ENCODE measurements around the gene DPP7. TPM values are rescaled to one million over a fixed set of nuclear protein-coding genes. Genes with fewer than 3 reads are reported as not detected.
A peak's percentile ranks its signal among the peaks of the same experiment; 100 is the strongest.
"Not testable (repeated sequence)": the region's sequence is repeated elsewhere in the genome, so short reads cannot be mapped to it uniquely, and the experiment has no call there.

DPP7 gene
- polyA plus RNA-seq, 4 donors = 9.7 to 41.8 (median 18.2) TPM

GRCh38 chr9:137077010-137077747 is 37.4 kb downstream of the DPP7 start, which contains the start of gene UAP1L1:
UAP1L1 (plus strand) TSS chr9:137077517; CDS start chr9:137077533, 16 bp downstream.
- no peak for DNase-seq (ENCODE audit: low read depth in 4 of 4, low spot score in 3 of 4)

- no peak for DNase-seq (ENCODE audit: low read depth in 4 of 4, low spot score in 3 of 4)
These were observed 37.9 kb downstream of the DPP7 start for GRCh38 chr9:137076636-137077009.

GRCh38 chr9:137075275-137075775 is 39.2 kb downstream of the DPP7 start:
- no peak for DNase-seq (ENCODE audit: low read depth in 4 of 4, low spot score in 3 of 4)

- DNase-seq (ENCODE audit: low read depth in 4 of 4, low spot score in 3 of 4) = no peak
These were observed 39.8 kb downstream of the DPP7 start for GRCh38 chr9:137074657-137075274.

GRCh38 chr9:137073992-137074399 is 40.5 kb downstream of the DPP7 start:
- no peak for DNase-seq (ENCODE audit: low read depth in 4 of 4, low spot score in 3 of 4)

- no peak for DNase-seq (ENCODE audit: low read depth in 4 of 4, low spot score in 3 of 4)
These were observed 43.3 kb downstream of the DPP7 start for GRCh38 chr9:137071282-137071681.

- no peak for DNase-seq (ENCODE audit: low read depth in 4 of 4, low spot score in 3 of 4)
These were observed 43.6 kb downstream of the DPP7 start for GRCh38 chr9:137070906-137071275.

- peak; percentile 64 to 78 (median 74) for DNase-seq (ENCODE audit: low read depth in 4 of 4, low spot score in 3 of 4)
These were observed 44.2 kb downstream of the DPP7 start, which contains the start of gene SAPCD2 for GRCh38 chr9:137070201-137070905. SAPCD2 (minus strand) TSS chr9:137070557; CDS start chr9:137070460, 97 bp downstream.

- no peak for DNase-seq (ENCODE audit: low read depth in 4 of 4, low spot score in 3 of 4)
These were observed 44.9 kb downstream of the DPP7 start for GRCh38 chr9:137069508-137070091.

GRCh38 chr9:137068539-137069507 is 45.7 kb downstream of the DPP7 start:
- no peak for DNase-seq (ENCODE audit: low read depth in 4 of 4, low spot score in 3 of 4)

- DNase-seq (ENCODE audit: low read depth in 4 of 4, low spot score in 3 of 4) = no peak
These were observed 46.5 kb downstream of the DPP7 start for GRCh38 chr9:137067860-137068538.

GRCh38 chr9:137066096-137066861 is 48.3 kb downstream of the DPP7 start:
- no peak for DNase-seq (ENCODE audit: low read depth in 4 of 4, low spot score in 3 of 4)

GRCh38 chr9:137065336-137065967 is 49.1 kb downstream of the DPP7 start:
- no peak for DNase-seq (ENCODE audit: low read depth in 4 of 4, low spot score in 3 of 4)

GRCh38 chr9:137064880-137065164 is 49.7 kb downstream of the DPP7 start:
- DNase-seq (ENCODE audit: low read depth in 4 of 4, low spot score in 3 of 4) = no peak

- DNase-seq (ENCODE audit: low read depth in 4 of 4, low spot score in 3 of 4) = no peak
These were observed 50.3 kb downstream of the DPP7 start for GRCh38 chr9:137064027-137064879.

- DNase-seq (ENCODE audit: low read depth in 4 of 4, low spot score in 3 of 4) = no peak
These were observed 51.1 kb downstream of the DPP7 start for GRCh38 chr9:137063311-137064026.

- not testable (repeated sequence) for DNase-seq (ENCODE audit: low read depth in 4 of 4, low spot score in 3 of 4)
These were observed 51.7 kb downstream of the DPP7 start for GRCh38 chr9:137062798-137063197.
